ENCODE measurements around the gene RAB18.

GRCh38 chr10:27506280-27506679 lies 2.2 kb downstream of the RAB18 start:
- TF ChIP-seq, protein P1, sequence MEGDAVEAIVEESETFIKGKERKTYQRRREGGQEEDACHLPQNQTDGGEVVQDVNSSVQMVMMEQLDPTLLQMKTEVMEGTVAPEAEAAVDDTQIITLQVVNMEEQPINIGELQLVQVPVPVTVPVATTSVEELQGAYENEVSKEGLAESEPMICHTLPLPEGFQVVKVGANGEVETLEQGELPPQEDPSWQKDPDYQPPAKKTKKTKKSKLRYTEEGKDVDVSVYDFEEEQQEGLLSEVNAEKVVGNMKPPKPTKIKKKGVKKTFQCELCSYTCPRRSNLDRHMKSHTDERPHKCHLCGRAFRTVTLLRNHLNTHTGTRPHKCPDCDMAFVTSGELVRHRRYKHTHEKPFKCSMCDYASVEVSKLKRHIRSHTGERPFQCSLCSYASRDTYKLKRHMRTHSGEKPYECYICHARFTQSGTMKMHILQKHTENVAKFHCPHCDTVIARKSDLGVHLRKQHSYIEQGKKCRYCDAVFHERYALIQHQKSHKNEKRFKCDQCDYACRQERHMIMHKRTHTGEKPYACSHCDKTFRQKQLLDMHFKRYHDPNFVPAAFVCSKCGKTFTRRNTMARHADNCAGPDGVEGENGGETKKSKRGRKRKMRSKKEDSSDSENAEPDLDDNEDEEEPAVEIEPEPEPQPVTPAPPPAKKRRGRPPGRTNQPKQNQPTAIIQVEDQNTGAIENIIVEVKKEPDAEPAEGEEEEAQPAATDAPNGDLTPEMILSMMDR (IDR thresholded peaks at IDR 0.05 in 2 of 3, conservative IDR thresholded peaks at IDR 0.05 in 1 of 3; ENCODE audit: control insufficient read depth in 2 of 3, extremely low read depth in 1 of 3, insufficient read depth in 1 of 3, low read depth in 3 of 3, low read length in 3 of 3), result no peak
- TF ChIP-seq RBBP5 (conservative IDR thresholded peaks at IDR 0.05) (no peak), PML (IDR thresholded peaks at IDR 0.05; ENCODE audit: low read length) (no peak), NFYB (IDR thresholded peaks at IDR 0.05; ENCODE audit: insufficient read depth, low read depth, low read length) (no peak), IRF4 (IDR thresholded peaks at IDR 0.05; ENCODE audit: low read depth, low read length) (no peak), POLR2AphosphoS5 (IDR thresholded peaks at IDR 0.05; ENCODE audit: low read length) (no peak), EP300 (IDR thresholded peaks at IDR 0.05; ENCODE audit: borderline replicate concordance in 1 of 2, control insufficient read depth in 1 of 2, low read depth in 2 of 2, low read length in 2 of 2) (no peak)
- TF ChIP-seq, protein P2, sequence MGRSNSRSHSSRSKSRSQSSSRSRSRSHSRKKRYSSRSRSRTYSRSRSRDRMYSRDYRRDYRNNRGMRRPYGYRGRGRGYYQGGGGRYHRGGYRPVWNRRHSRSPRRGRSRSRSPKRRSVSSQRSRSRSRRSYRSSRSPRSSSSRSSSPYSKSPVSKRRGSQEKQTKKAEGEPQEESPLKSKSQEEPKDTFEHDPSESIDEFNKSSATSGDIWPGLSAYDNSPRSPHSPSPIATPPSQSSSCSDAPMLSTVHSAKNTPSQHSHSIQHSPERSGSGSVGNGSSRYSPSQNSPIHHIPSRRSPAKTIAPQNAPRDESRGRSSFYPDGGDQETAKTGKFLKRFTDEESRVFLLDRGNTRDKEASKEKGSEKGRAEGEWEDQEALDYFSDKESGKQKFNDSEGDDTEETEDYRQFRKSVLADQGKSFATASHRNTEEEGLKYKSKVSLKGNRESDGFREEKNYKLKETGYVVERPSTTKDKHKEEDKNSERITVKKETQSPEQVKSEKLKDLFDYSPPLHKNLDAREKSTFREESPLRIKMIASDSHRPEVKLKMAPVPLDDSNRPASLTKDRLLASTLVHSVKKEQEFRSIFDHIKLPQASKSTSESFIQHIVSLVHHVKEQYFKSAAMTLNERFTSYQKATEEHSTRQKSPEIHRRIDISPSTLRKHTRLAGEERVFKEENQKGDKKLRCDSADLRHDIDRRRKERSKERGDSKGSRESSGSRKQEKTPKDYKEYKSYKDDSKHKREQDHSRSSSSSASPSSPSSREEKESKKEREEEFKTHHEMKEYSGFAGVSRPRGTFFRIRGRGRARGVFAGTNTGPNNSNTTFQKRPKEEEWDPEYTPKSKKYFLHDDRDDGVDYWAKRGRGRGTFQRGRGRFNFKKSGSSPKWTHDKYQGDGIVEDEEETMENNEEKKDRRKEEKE (IDR thresholded peaks at IDR 0.05), result no peak

Measured in GM12878 (cell line).